Trophoblast cell (in vitro differentiated cells and primary cell): ENCODE measurements around the gene ACTR3.

Experiments used
- DNase-seq, 2 donors: peaks; one replicate each; pipeline ENCODE4 v3.0.0-alpha.2; 2016
- H2AFZ ChIP-seq: 2 replicates; pipeline ENCODE4 v1.6.1; 2013; ENCODE audit warnings: low read length, moderate library complexity, mild to moderate bottlenecking; ENCODE audit not compliant: insufficient read depth, poor library complexity
- H2AK5ac ChIP-seq: 2 replicates; pipeline ENCODE4 v1.6.1; 2013; ENCODE audit warnings: mild to moderate bottlenecking, low read length
- H2BK120ac ChIP-seq: 2 replicates; pipeline ENCODE4 v1.6.1; 2013; ENCODE audit warnings: low read length, mild to moderate bottlenecking, moderate library complexity; ENCODE audit not compliant: insufficient read depth, poor library complexity
- H2BK12ac ChIP-seq: 2 replicates; pipeline ENCODE4 v1.6.1; 2013; ENCODE audit warnings: mild to moderate bottlenecking, low read length, moderate library complexity
- H2BK5ac ChIP-seq: 2 replicates; pipeline ENCODE4 v1.6.1; 2013; ENCODE audit warnings: low read length, low read depth, moderate library complexity, mild to moderate bottlenecking; ENCODE audit not compliant: poor library complexity
- H3K14ac ChIP-seq: 2 replicates; pipeline ENCODE4 v1.6.1; 2013; ENCODE audit warnings: mild to moderate bottlenecking, low read length
- H3K18ac ChIP-seq: 2 replicates; pipeline ENCODE4 v1.6.1; 2013; ENCODE audit warnings: mild to moderate bottlenecking, low read length
- H3K23ac ChIP-seq: 2 replicates; pipeline ENCODE4 v1.6.1; 2013; ENCODE audit warnings: low read length
- H3K27ac ChIP-seq: 2 replicates; pipeline ENCODE4 v1.5.1; 2013; ENCODE audit warnings: low read depth, mild to moderate bottlenecking, inconsistent platforms, low read length, moderate library complexity
- H3K27me3 ChIP-seq: 2 replicates; pipeline ENCODE4 v1.6.1; 2013; ENCODE audit warnings: inconsistent platforms, mild to moderate bottlenecking, low read length, moderate library complexity; ENCODE audit not compliant: insufficient read depth
- H3K36me3 ChIP-seq, 2 experiments: 1 replicate in 1 of 2; 2 replicates in 1 of 2; pipeline ENCODE4 v1.6.1; 2013; ENCODE audit warnings: low read length in 2 of 2, mild to moderate bottlenecking in 2 of 2, moderate library complexity in 1 of 2; ENCODE audit not compliant: insufficient read depth in 2 of 2, control insufficient read depth in 1 of 2
- H3K4ac ChIP-seq: 2 replicates; pipeline ENCODE4 v1.6.1; 2013; ENCODE audit warnings: low read depth, mild to moderate bottlenecking, low read length, moderate library complexity
- H3K4me1 ChIP-seq, 2 experiments: 1 replicate in 1 of 2; 2 replicates in 1 of 2; pipeline ENCODE4 v1.6.1; 2013; ENCODE audit warnings: low read length in 2 of 2, mild to moderate bottlenecking in 2 of 2, moderate library complexity in 1 of 2; ENCODE audit not compliant: insufficient read depth in 2 of 2, control insufficient read depth in 1 of 2
- H3K4me2 ChIP-seq: 2 replicates; pipeline ENCODE4 v1.6.1; 2013; ENCODE audit warnings: inconsistent platforms, mild to moderate bottlenecking, low read length, moderate library complexity
- H3K4me3 ChIP-seq: 2 replicates; pipeline ENCODE4 v1.5.1; 2013; ENCODE audit warnings: mild to moderate bottlenecking, low read depth, low read length, inconsistent platforms
- H3K79me1 ChIP-seq: one replicate; pipeline ENCODE4 v1.6.1; 2013; ENCODE audit warnings: low read length
- H3K79me2 ChIP-seq: 2 replicates; pipeline ENCODE4 v1.6.1; 2013; ENCODE audit warnings: low read length, mild to moderate bottlenecking; ENCODE audit not compliant: control insufficient read depth, insufficient read depth, poor library complexity
- H3K9ac ChIP-seq: 2 replicates; pipeline ENCODE4 v1.6.1; 2013; ENCODE audit warnings: mild to moderate bottlenecking, low read length
- H3K9me3 ChIP-seq: 2 replicates; pipeline ENCODE4 v1.6.1; 2013; ENCODE audit warnings: low read depth, mild to moderate bottlenecking, control low read depth, inconsistent platforms, low read length; ENCODE audit not compliant: insufficient read depth
- H4K12ac ChIP-seq: 2 replicates; pipeline ENCODE4 v1.6.1; 2013; ENCODE audit warnings: low read depth, mild to moderate bottlenecking, low read length, moderate library complexity
- H4K8ac ChIP-seq: 2 replicates; pipeline ENCODE4 v1.6.1; 2013; ENCODE audit warnings: low read depth, mild to moderate bottlenecking, low read length, moderate library complexity
- H4K91ac ChIP-seq: one replicate; pipeline ENCODE4 v1.6.1; 2013; ENCODE audit warnings: low read depth, mild to moderate bottlenecking, low read length, moderate library complexity
- WGBS: extraction: QIAGEN DNeasy Blood & Tissue Kit; methylation state at CpG from one replicate; pipeline ENCODE4 v1.1.7; 2013; ENCODE audit warnings: missing lambda C conversion rate; ENCODE audit not compliant: insufficient read length, insufficient coverage; ENCODE audit errors: extremely low coverage; 5-methylcytosine and 5-hydroxymethylcytosine counted together

ACTR3 gene

DNA sequence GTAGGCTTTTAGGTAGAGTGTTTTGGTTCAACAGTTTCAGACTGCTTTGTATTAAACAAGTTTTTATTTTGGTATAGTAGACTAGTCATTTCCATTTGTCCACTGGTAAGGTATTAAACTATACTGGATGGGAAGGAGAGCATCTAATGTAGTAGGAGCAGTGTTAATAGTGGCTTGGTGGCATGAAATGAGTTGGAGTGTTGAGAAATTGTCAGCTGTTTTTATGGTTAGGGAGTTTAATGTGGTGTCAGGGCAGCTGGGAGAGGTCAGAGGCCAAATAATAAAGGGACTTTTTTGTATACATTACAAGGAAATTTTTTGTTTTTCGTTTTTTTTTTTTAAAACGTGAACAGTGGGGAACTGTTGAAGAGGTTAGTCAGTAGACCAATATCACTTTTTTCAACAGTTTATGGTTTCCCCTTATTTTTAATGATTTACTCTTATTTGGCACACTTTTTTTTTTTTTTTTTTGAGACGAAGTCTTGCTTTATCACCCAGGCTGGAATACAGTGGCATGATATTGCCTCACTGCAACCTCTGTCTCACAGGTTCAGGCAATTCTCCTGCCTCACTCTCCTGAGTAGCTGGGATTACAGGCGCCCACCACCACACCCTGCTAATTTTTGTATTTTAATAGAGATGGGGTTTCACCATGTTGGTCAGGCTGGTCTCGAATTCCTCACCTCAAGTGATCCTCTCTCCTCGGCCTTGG is 21.2 kb downstream of the ACTR3 start:
- Histone ChIP-seq H3K27ac (no peak overlapping the region), H3K9ac (no peak overlapping the region), H3K4ac (peak overlapping the region; percentile 97), H2BK120ac (no peak overlapping the region), H3K14ac (no peak overlapping the region), H3K4me3 (no peak overlapping the region), H2AFZ (no peak overlapping the region), H3K79me2 (peaks cover 10% of the 10 kb centered on the region), H3K23ac (no peak overlapping the region), H4K12ac (no peak overlapping the region), H3K9me3 (no peaks in the 10 kb centered on the region), H4K91ac (no peak overlapping the region), H3K79me1 (no peaks in the 10 kb centered on the region), H2AK5ac (no peak overlapping the region), H3K18ac (no peak overlapping the region), H2BK5ac (no peak overlapping the region), H3K27me3 (no peaks in the 10 kb centered on the region), H4K8ac (no peak overlapping the region), H2BK12ac (no peak overlapping the region), H3K36me3 (peaks cover 0 to 4% of the 10 kb centered on the region in 2 experiments), H3K4me2 (no peak overlapping the region), H3K4me1 (no peaks in the 10 kb centered on the region)
- WGBS: no CpG with 5 or more reads among the region's 6 CpGs
- no peak for DNase-seq

DNA sequence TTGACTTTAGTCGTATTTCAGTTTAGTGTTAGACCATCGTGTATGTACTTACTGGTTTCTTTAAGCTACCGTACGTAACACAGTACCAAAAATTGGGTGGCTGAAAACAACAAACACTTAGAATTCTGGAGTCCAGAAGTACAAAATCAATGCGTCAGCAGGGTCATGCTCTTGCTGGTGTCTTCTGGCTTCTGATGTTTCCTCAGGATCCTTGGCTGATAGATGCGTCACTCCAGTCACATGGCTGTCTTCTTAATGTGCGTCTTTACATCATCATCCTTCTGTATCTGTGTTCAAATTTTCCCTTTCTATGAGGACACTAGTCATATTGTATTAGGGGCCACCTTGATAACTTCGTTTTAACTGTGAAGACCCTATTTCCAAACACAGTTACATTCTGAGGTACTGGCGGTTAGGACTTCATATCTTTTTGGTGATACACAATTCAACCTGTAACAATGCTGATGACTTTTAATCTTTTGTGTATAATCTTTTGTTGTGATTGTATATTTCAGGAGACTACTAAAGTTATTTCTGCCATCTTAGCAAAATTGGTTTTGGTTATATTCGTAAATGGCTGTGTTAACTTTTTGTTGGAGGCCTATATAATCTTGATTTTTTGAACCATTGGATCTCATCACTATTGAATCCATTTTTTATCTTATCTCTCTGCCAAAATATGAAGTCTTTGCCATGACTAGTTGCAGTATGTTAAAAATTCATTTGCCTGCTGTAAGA is 25.4 kb downstream of the ACTR3 start:
- Histone ChIP-seq H3K4me2 (no peak overlapping the region), H3K9me3 (no peaks in the 10 kb centered on the region), H4K91ac (no peak overlapping the region), H3K4me1 (no peaks in the 10 kb centered on the region), H3K23ac (no peak overlapping the region), H4K12ac (no peak overlapping the region), H3K27ac (no peak overlapping the region), H2AFZ (no peak overlapping the region), H3K36me3 (peaks cover 3 to 7% of the 10 kb centered on the region in 2 experiments), H2BK5ac (no peak overlapping the region), H2BK12ac (no peak overlapping the region), H3K14ac (no peak overlapping the region), H3K79me1 (no peaks in the 10 kb centered on the region), H2BK120ac (no peak overlapping the region), H3K4ac (no peak overlapping the region), H2AK5ac (no peak overlapping the region), H4K8ac (no peak overlapping the region), H3K9ac (no peak overlapping the region), H3K79me2 (peaks cover 3% of the 10 kb centered on the region), H3K18ac (no peak overlapping the region), H3K27me3 (no peaks in the 10 kb centered on the region), H3K4me3 (no peak overlapping the region)
- DNase-seq: peak in 1 of 2 donors; percentile 24
- WGBS: no CpG with 5 or more reads among the region's 10 CpGs

- no peaks in the 10 kb centered on the region for H3K9me3 ChIP-seq
- no peak overlapping the region for H2AK5ac ChIP-seq
- H2BK120ac ChIP-seq: no peak overlapping the region
- no peak overlapping the region for H4K12ac ChIP-seq
- peaks cover 3% of the 10 kb centered on the region for H3K79me2 ChIP-seq
- no peaks in the 10 kb centered on the region for H3K4me1 ChIP-seq
- no peak overlapping the region for H2BK5ac ChIP-seq
- no peak overlapping the region for H2AFZ ChIP-seq
- H3K4ac ChIP-seq: no peak overlapping the region
- no peak overlapping the region for H3K18ac ChIP-seq
- H3K4me2 ChIP-seq: no peak overlapping the region
- H3K14ac ChIP-seq: no peak overlapping the region
- no peak overlapping the region for H3K23ac ChIP-seq
- WGBS: no CpG with 5 or more reads among the region's 1 CpG
- H3K27me3 ChIP-seq: no peaks in the 10 kb centered on the region
- H3K79me1 ChIP-seq: no peaks in the 10 kb centered on the region
- no peak overlapping the region for H4K8ac ChIP-seq
- H3K9ac ChIP-seq: no peak overlapping the region
- H4K91ac ChIP-seq: no peak overlapping the region
- no peak overlapping the region for H3K4me3 ChIP-seq
- H2BK12ac ChIP-seq: no peak overlapping the region
- H3K27ac ChIP-seq: no peak overlapping the region
- no peak for DNase-seq
- H3K36me3 ChIP-seq: peaks cover 5 to 7% of the 10 kb centered on the region in 2 experiments
These were observed 28.3 kb downstream of the ACTR3 start for GRCh38 chr2:113918229-113918628.

- H4K91ac ChIP-seq: no peak overlapping the region
- no peak overlapping the region for H2BK12ac ChIP-seq
- H2BK120ac ChIP-seq: no peak overlapping the region
- no peaks in the 10 kb centered on the region for H3K27me3 ChIP-seq
- H3K4ac ChIP-seq: no peak overlapping the region
- H3K4me2 ChIP-seq: no peak overlapping the region
- no peak overlapping the region for H2BK5ac ChIP-seq
- H4K8ac ChIP-seq: no peak overlapping the region
- no peak overlapping the region for H3K27ac ChIP-seq
- no peak overlapping the region for H3K4me3 ChIP-seq
- H3K79me2 ChIP-seq: peaks cover 2% of the 10 kb centered on the region
- no peak overlapping the region for H3K14ac ChIP-seq
- no peaks in the 10 kb centered on the region for H3K9me3 ChIP-seq
- no peak overlapping the region for H3K23ac ChIP-seq
- no peak for DNase-seq
- H3K79me1 ChIP-seq: no peaks in the 10 kb centered on the region
- no peak overlapping the region for H3K9ac ChIP-seq
- H3K4me1 ChIP-seq: no peaks in the 10 kb centered on the region
- H3K18ac ChIP-seq: no peak overlapping the region
- H3K36me3 ChIP-seq: peaks cover 6 to 8% of the 10 kb centered on the region in 2 experiments
- H2AK5ac ChIP-seq: no peak overlapping the region
- WGBS: no CpG with 5 or more reads among the region's 3 CpGs
- no peak overlapping the region for H2AFZ ChIP-seq
- H4K12ac ChIP-seq: no peak overlapping the region
These were observed 31.1 kb downstream of the ACTR3 start for GRCh38 chr2:113920996-113921395.
